ENCODE data around the gene TRIM6.
A peak's percentile ranks its signal among the peaks of the same experiment; 100 is the strongest.
"Not testable (repeated sequence)": the region's sequence is repeated elsewhere in the genome, so short reads cannot be mapped to it uniquely, and the experiment has no call there.

The TRIM6 gene

GRCh38 chr11:5604896-5605295 is 8.5 kb downstream of the TRIM6 start:
- DNase-seq, result no peak

DNA sequence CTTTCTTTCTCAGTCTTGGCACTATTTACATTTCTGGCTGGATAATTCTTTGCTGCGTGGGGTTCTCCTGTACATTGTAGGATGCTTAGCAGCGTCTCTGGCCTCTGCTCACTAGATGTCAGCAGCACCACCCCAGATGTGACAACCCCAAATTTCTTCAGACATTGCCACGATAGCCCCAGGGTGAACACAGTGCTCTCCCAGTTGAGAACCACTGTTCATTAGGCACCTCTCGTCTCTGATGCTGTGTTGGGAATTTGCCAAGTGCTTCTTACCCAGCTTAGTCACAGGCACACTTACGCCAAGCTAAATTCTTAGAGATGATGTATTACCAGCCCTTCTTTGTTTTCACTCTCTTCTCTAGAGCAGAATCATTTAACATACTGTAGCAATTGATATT is 9.4 kb downstream of the TRIM6 start:
- DNase-seq, result no peak

GRCh38 chr11:5608808-5609207 is 12.4 kb downstream of the TRIM6 start:
- no peak for DNase-seq

DNA sequence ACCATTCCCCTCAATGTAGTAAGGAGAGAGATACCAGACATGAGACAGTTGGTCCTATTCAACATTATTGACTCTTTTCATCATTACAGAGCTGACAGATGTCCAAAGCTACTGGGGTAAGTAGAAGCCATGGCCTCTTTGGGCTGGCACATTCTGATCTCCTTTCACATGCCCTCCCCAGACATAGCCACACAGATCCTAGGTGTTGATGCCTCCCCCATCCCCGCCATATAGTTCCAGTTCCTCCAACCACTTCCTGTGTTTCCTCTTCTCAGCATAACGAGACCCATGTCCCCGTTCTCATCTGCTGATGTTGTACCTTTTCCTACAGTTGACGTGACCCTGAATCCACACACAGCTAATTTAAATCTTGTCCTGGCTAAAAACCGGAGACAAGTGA is 14.0 kb downstream of the TRIM6 start:
- DNase-seq, result no peak

DNA sequence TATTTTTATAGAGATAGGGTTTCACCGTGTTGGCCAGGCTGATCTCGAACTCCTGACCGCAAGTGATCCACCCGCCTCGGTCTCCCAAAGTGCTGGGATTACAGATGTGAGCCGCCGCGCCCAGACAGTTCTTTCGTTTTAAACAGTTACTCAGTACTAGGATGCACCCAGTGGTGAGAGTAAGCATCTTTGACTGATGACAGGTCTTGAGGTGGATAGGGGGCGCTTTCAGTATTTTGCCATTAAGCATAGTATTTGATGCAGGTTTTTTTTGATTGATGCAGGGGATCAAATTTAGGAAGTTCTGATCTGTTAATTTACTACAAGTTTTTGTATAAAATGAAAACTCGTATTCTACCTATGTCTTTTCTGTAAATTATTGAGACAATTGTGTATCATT is 15.2 kb downstream of the TRIM6 start:
- DNase-seq, result no peak

GRCh38 chr11:5618807-5619206 is 22.4 kb downstream of the TRIM6 start:
- no peak for DNase-seq

- peak in 1 of 3 experiments; percentile 1 for DNase-seq
Measured at GRCh38 chr11:5620651-5621521, 24.4 kb downstream of the TRIM6 start.

DNA sequence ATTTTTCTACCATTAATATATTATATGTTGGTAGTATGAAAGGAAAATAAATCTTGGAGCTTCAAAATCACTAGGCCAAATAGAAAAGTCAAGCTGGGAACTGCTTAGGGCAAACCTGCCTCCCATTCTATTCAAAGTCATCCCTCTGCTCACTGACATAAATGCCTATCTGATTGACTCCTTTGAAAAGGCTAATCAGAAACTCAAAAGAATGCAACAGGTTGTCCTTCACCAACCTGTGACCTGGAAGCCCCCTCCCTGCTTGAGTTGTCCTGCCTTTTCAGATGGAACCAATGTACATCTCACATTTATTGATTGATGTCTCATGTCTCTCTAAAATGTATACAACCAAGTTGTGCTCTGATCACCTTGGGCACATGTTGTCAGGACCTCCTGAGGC is 25.1 kb downstream of the TRIM6 start:
- DNase-seq, result no peak

DNA sequence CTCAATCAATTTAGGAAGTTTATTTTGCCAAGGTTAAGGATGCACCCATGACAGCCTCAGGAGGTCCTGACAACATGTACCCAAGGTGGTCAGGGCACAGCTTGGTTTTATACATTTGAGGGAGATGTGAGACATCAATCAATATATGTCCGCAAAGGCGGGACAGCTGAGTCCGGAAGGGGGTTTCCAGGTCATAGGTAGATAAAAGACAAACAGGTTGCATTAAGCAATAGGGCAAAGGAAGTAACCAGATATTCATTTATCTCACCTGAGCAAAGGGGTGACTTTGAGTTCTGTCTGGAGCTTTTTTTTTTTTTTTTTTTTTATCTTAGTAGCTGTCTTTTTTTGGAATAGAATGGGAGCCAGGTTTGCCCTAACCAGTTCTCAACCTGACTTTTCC is 26.4 kb downstream of the TRIM6 start:
- no peak for DNase-seq

- no peak for DNase-seq
Measured at GRCh38 chr11:5624489-5625279, 28.2 kb downstream of the TRIM6 start, which contains the start of gene TRIM34. Gene TRIM34, plus strand, starts transcription at chr11:5625001. Its CDS starts 7,331 bp downstream, at chr11:5632332.

- no peak for DNase-seq
Measured at GRCh38 chr11:5625281-5625680, 28.8 kb downstream of the TRIM6 start.

GRCh38 chr11:5626196-5626595 is 29.8 kb downstream of the TRIM6 start:
- no peak for DNase-seq

DNA sequence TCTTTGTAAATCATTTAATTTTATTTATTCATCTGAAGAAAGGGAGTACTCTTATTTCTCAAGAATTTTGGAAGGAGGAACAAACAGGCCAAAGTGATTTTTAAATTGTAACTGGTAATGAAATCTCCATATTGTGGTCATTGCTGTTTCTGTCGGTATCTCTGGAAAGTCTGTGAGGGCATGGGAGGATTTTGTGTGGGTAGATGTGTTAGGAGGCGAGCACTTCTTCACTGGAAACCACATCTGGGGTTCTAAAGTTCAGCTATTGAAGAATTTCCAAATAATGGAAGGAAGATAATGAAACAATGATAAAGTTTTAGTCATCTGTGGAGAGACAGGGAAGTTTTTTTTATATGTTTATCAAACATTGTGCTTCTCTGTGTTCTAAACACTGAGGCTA is 35.0 kb downstream of the TRIM6 start:
- DNase-seq, result no peak

- DNase-seq, result no peak
Measured at GRCh38 chr11:5631969-5632635, 35.7 kb downstream of the TRIM6 start.

GRCh38 chr11:5639953-5640352 is 43.5 kb downstream of the TRIM6 start:
- no peak for DNase-seq

- DNase-seq, result no peak
Measured at GRCh38 chr11:5643585-5643984, 47.1 kb downstream of the TRIM6 start.

GRCh38 chr11:5646139-5646538 is 49.7 kb downstream of the TRIM6 start:
- no peak for DNase-seq

GRCh38 chr11:5655474-5655873 is 59.0 kb downstream of the TRIM6 start:
- no peak for DNase-seq

- DNase-seq, result not testable (repeated sequence)
Measured at GRCh38 chr11:5656956-5657355, 60.5 kb downstream of the TRIM6 start.

GRCh38 chr11:5658318-5658717 is 61.9 kb downstream of the TRIM6 start:
- DNase-seq, result no peak
